COLO668 (cell line): ENCODE data around the gene PFAS.
"Not testable (repeated sequence)": the region's sequence is repeated elsewhere in the genome, so short reads cannot be mapped to it uniquely, and the experiment has no call there.

Experiments used
- DNase-seq: peaks from one replicate; lab custom pipeline; 2025; ENCODE audit not compliant: unreplicated experiment; lab: John Stamatoyannopoulos, UW

Gene PFAS

GRCh38 chr17:8248751-8249607 is at the start of gene PFAS:
Gene PFAS, plus strand, starts transcription at chr17:8249289. Its CDS starts 4,649 bp downstream, at chr17:8253938.
- DNase-seq, result peak; percentile 95

GRCh38 chr17:8204761-8205555 is 44.1 kb upstream of the PFAS start:
- no peak for DNase-seq

- no peak for DNase-seq
Measured at GRCh38 chr17:8206536-8206935, 42.6 kb upstream of the PFAS start.

GRCh38 chr17:8209907-8210760 is 39.0 kb upstream of the PFAS start, which contains the start of gene AURKB:
Gene AURKB, minus strand, starts transcription at chr17:8210575. Its CDS starts 351 bp downstream, at chr17:8210224.
- DNase-seq, result peak; percentile 88

- peak; percentile 7 for DNase-seq
Measured at GRCh38 chr17:8210761-8211458, 38.2 kb upstream of the PFAS start.

- DNase-seq, result no peak
Measured at GRCh38 chr17:8212312-8213180, 36.5 kb upstream of the PFAS start.

- DNase-seq, result not testable (repeated sequence)
Measured at GRCh38 chr17:8214000-8214399, 35.1 kb upstream of the PFAS start.

- DNase-seq, result peak; percentile 83
Measured at GRCh38 chr17:8220783-8221662, 28.1 kb upstream of the PFAS start.

- peak; percentile 70 for DNase-seq
Measured at GRCh38 chr17:8221663-8222379, 27.3 kb upstream of the PFAS start.

GRCh38 chr17:8222380-8222629 is 26.8 kb upstream of the PFAS start:
- DNase-seq, result no peak

GRCh38 chr17:8222630-8223355 is 26.3 kb upstream of the PFAS start:
- DNase-seq, result peak; percentile 74

GRCh38 chr17:8223356-8224126 is 25.5 kb upstream of the PFAS start:
- DNase-seq, result peak; percentile 78

GRCh38 chr17:8224891-8225812 is 23.9 kb upstream of the PFAS start:
- DNase-seq, result no peak

GRCh38 chr17:8225813-8226535 is 23.1 kb upstream of the PFAS start:
- peak; percentile 7 for DNase-seq
